GM18909 (cell line): ENCODE results near the gene KDM7A.

Experiments
- ATAC-seq: cut with Tn5 transposase; IDR thresholded peaks from one replicate; pipeline ENCODE4 v1.9.1; 2021; ENCODE audit warnings: mild to moderate bottlenecking; ENCODE audit not compliant: unreplicated experiment, poor library complexity

KDM7A gene

GRCh38 chr7:140060788-140061606 lies 115.8 kb downstream of the KDM7A start:
- ATAC-seq: no peak

GRCh38 chr7:140060243-140060630 lies 116.5 kb downstream of the KDM7A start:
- no peak for ATAC-seq

GRCh38 chr7:140059273-140060242 lies 117.2 kb downstream of the KDM7A start:
- ATAC-seq: no peak

GRCh38 chr7:140058517-140058916 lies 118.3 kb downstream of the KDM7A start:
- ATAC-seq: no peak

GRCh38 chr7:140057143-140057535 lies 119.6 kb downstream of the KDM7A start:
- no peak for ATAC-seq

- no peak for ATAC-seq
These were observed 120.2 kb downstream of the KDM7A start for GRCh38 chr7:140056431-140057142.

- ATAC-seq: no peak
These were observed 121.0 kb downstream of the KDM7A start for GRCh38 chr7:140055833-140056232.

GRCh38 chr7:140054751-140055150 lies 122.0 kb downstream of the KDM7A start:
- ATAC-seq: no peak

- peak; percentile 93 for ATAC-seq
These were observed 122.8 kb downstream of the KDM7A start for GRCh38 chr7:140053812-140054539.

GRCh38 chr7:140051820-140052219 lies 125.0 kb downstream of the KDM7A start:
- no peak for ATAC-seq

GRCh38 chr7:140050100-140050499 lies 126.7 kb downstream of the KDM7A start:
- ATAC-seq: no peak

- ATAC-seq: no peak
These were observed 127.3 kb downstream of the KDM7A start for GRCh38 chr7:140049339-140050024.

GRCh38 chr7:140048989-140049338 lies 127.8 kb downstream of the KDM7A start:
- no peak for ATAC-seq

GRCh38 chr7:140048138-140048537 lies 128.6 kb downstream of the KDM7A start:
- ATAC-seq: no peak

GRCh38 chr7:140047197-140047596 lies 129.6 kb downstream of the KDM7A start:
- ATAC-seq: no peak

GRCh38 chr7:140045697-140046096 lies 131.1 kb downstream of the KDM7A start:
- ATAC-seq: no peak

GRCh38 chr7:140044251-140044650 lies 132.5 kb downstream of the KDM7A start:
- ATAC-seq: no peak

- ATAC-seq: no peak
These were observed 134.5 kb downstream of the KDM7A start for GRCh38 chr7:140042386-140042670.

GRCh38 chr7:140041659-140042385 lies 135.0 kb downstream of the KDM7A start:
- ATAC-seq: no peak
